Endothelial cell of umbilical vein (primary cell): ENCODE measurements around the gene ATP8A2. TPM values are rescaled to one million over a fixed set of nuclear protein-coding genes. Genes with fewer than 3 reads are reported as not detected.
"Not testable (repeated sequence)": the region's sequence is repeated elsewhere in the genome, so short reads cannot be mapped to it uniquely, and the experiment has no call there.

Source experiments
- BruUV-seq: library from RNA; stranded (reverse); fragments of 400-500 nt; replicated peaks from 2 replicates; lab custom pipeline; 2021; lab: Mats Ljungman, UMichigan
- CTCF ChIA-PET: fragments of 300-600, 350-600 bp; sonication (Branson Sonifier 250); formaldehyde crosslinking; loops from one replicate; lab custom pipeline; 2021; ENCODE audit warnings: antibody characterized with exemption, inconsistent platforms; lab: Charles Lee
- POLR2A ChIA-PET: fragments of 300-600, 350-600 bp; sonication (Branson Sonifier 250); formaldehyde crosslinking; loops from one replicate; lab custom pipeline; 2021; ENCODE audit warnings: antibody characterized with exemption, inconsistent platforms; lab: Charles Lee
- DNase-seq: peaks from one replicate; pipeline ENCODE4 v3.0.0-alpha.2; 2011; ENCODE audit warnings: low read depth, low spot score
- FAIRE-seq: peaks from 2 replicates; lab custom pipeline; 2011; peaks lifted over from hg19 to GRCh38; lab: Jason Lieb, UNC
- H2AFZ ChIP-seq: 2 replicates; pipeline ENCODE4 v1.6.0; 2012; ENCODE audit warnings: low read depth, low read length, control low read depth, inconsistent platforms
- H3K27ac ChIP-seq: 2 replicates; pipeline ENCODE4 v1.5.1; 2011; ENCODE audit warnings: low read depth, mild to moderate bottlenecking, control low read depth, low read length, moderate library complexity; ENCODE audit not compliant: insufficient read depth
- H3K27me3 ChIP-seq, 2 experiments: 2 replicates each; pipeline versions ENCODE4 v1.6.0 to v1.6.1; 2011; ENCODE audit warnings: low read length in 2 of 2, mixed read lengths in 1 of 2; ENCODE audit not compliant: control insufficient read depth in 2 of 2, insufficient read depth in 2 of 2
- H3K36me3 ChIP-seq, 2 experiments: 2 replicates in 1 of 2; 3 replicates in 1 of 2; pipeline ENCODE4 v1.5.1; 2011; ENCODE audit warnings: low read length in 2 of 2, mild to moderate bottlenecking in 1 of 2, moderate library complexity in 1 of 2; ENCODE audit not compliant: control insufficient read depth in 2 of 2, insufficient read depth in 2 of 2; ENCODE audit errors: extremely low read depth in 1 of 2
- H3K4me1 ChIP-seq: 3 replicates; pipeline ENCODE4 v1.5.1; 2011; ENCODE audit warnings: mild to moderate bottlenecking, low read length; ENCODE audit not compliant: control insufficient read depth, insufficient read depth; ENCODE audit errors: extremely low read depth
- H3K4me2 ChIP-seq: 2 replicates; pipeline ENCODE4 v1.6.1; 2011; ENCODE audit warnings: low read length, control low read depth, mixed read lengths; ENCODE audit not compliant: insufficient read depth
- H3K4me3 ChIP-seq, 3 experiments: fragments of 200-600 bp in 1 of 3; sonication (generic), shearing (Covaris generic) in 1 of 3; replicated peaks in 1 of 3; 2 replicates each; pipeline ENCODE4 v1.5.1; 2011 to 2016; ENCODE audit warnings: control low read depth in 3 of 3, low read length in 3 of 3, mild to moderate bottlenecking in 2 of 3, inconsistent platforms in 1 of 3, low read depth in 1 of 3, moderate library complexity in 1 of 3; ENCODE audit not compliant: insufficient read depth in 1 of 3
- H3K79me2 ChIP-seq: 2 replicates; pipeline ENCODE4 v1.6.0; 2012; ENCODE audit warnings: low read length, inconsistent platforms; ENCODE audit not compliant: control insufficient read depth, insufficient read depth
- H3K9ac ChIP-seq: replicated peaks from 2 replicates; pipeline ENCODE3; 2011; ENCODE audit warnings: low read length, control low read depth; ENCODE audit not compliant: insufficient read depth; ENCODE audit errors: extremely low read depth
- H3K9me1 ChIP-seq: replicated peaks from 3 replicates; pipeline ENCODE4 v1.6.0; 2011; ENCODE audit warnings: mild to moderate bottlenecking, low read length; ENCODE audit not compliant: control insufficient read depth, insufficient read depth; ENCODE audit errors: extremely low read depth
- H3K9me3 ChIP-seq: replicated peaks from 2 replicates; pipeline ENCODE4 v1.5.1; 2012; ENCODE audit warnings: low read length, inconsistent platforms; ENCODE audit not compliant: control insufficient read depth, insufficient read depth
- H4K20me1 ChIP-seq: replicated peaks from 2 replicates; pipeline ENCODE3; 2011; ENCODE audit warnings: mild to moderate bottlenecking, low read length; ENCODE audit not compliant: control insufficient read depth, insufficient read depth; ENCODE audit errors: extremely low read depth
- CTCF ChIP-seq, 2 donors: IDR thresholded peaks; 1 replicate in 1 of 2; 2 replicates in 1 of 2; pipeline ENCODE4 v1.5.1; 2011; ENCODE audit warnings: low read length in 2 of 2, mild to moderate bottlenecking in 2 of 2, moderate library complexity in 2 of 2, control low read depth in 1 of 2, inconsistent platforms in 1 of 2, low read depth in 1 of 2; ENCODE audit not compliant: insufficient read depth in 1 of 2; ENCODE audit errors: extremely low read depth in 1 of 2
- FOS ChIP-seq: IDR thresholded peaks from 2 replicates; pipeline ENCODE4 v1.6.1; 2011; ENCODE audit warnings: mild to moderate bottlenecking, low read length, moderate library complexity, borderline replicate concordance; ENCODE audit not compliant: insufficient read depth
- GATA2 ChIP-seq: IDR thresholded peaks from 2 replicates; pipeline ENCODE4 v1.7.0; 2011; ENCODE audit warnings: low read depth, mild to moderate bottlenecking, moderate library complexity, mixed read lengths, low read length; ENCODE audit not compliant: insufficient read length, insufficient read depth
- JUN ChIP-seq: IDR thresholded peaks from 2 replicates; pipeline ENCODE4 v1.6.1; 2011; ENCODE audit warnings: borderline replicate concordance, low read depth; ENCODE audit not compliant: insufficient read length, insufficient read depth
- dilution Hi-C: fragments of 300-500 bp; cut with MboI; formaldehyde crosslinking; loops from one replicate; pipeline ENCODE4 v1.15.0; 2019; ENCODE audit warnings: low sequenced_read_pairs; ENCODE audit not compliant: extremely low pct_ligation_motif_present
- intact Hi-C: fragments of 100-400 bp; cut with micrococcal nuclease; formaldehyde crosslinking; loops from one replicate; pipeline ENCODE4 v1.10.0; 2022
- polyA plus RNA-seq, 4 experiments: library from polyadenylated mRNA; depleted of rRNA in 3 of 4; stranded (reverse) in 3 of 4; unstranded in 1 of 4; fragments of >200 nt; gene quantifications; 2 replicates each; pipeline versions ENCODE4 v1.2.1 to v1.2.3, GENCODE V29; 2011 to 2012; ENCODE audit warnings: missing spikeins in 1 of 4
- total RNA-seq: library from RNA; stranded (reverse); gene quantifications from 2 replicates; pipeline ENCODE4 v1.2.3, GENCODE V29; 2021

ATP8A2 gene
- total and polyA plus RNA-seq, 2 donors (not counting 3 experiments of a cell fraction or from before 2014, with no cell fraction given) = 0.11 to 0.49 TPM

- dilution Hi-C loops (no loop called here), intact Hi-C loops (loop anchor here (1.0 kb wide), 2 partner anchors 82 to 488 kb away; no protein-coding TSS in a partner anchor)
- Histone ChIP-seq H3K27ac (no peak overlapping the region), H2AFZ (peak overlapping the region; percentile 61), H3K4me2 (no peak overlapping the region), H3K9me1 (no peaks in the 10 kb centered on the region), H3K27me3 (peaks cover 0 to 2% of the 10 kb centered on the region in 2 experiments), H3K79me2 (no peaks in the 10 kb centered on the region), H3K9me3 (no peaks in the 10 kb centered on the region), H4K20me1 (no peaks in the 10 kb centered on the region), H3K36me3 (no peaks in the 10 kb centered on the region), H3K4me3 (no peak overlapping the region), H3K4me1 (peaks cover 5% of the 10 kb centered on the region), H3K9ac (no peak overlapping the region)
- CTCF ChIA-PET = interaction anchor here (0.7 to 1.4 kb wide), 20 partner anchors 10 to 493 kb away, joined by 3 to 27 read pairs (median 3); partner anchors contain the start of gene SHISA2
- no TSS peak for BruUV-seq
- FAIRE-seq (peak; percentile 73), DNase-seq (peak; percentile 14)
- TF ChIP-seq GATA2 = no peak
- peak; percentile 59 for TF ChIP-seq FOS
- POLR2A ChIA-PET = no interaction called here
Measured at GRCh38 chr13:26061947-26062346, 690.2 kb downstream of the ATP8A2 start.

GRCh38 chr13:26062853-26063444, 691.2 kb downstream of the ATP8A2 start:
- H3K36me3 ChIP-seq = no peaks in the 10 kb centered on the region
- no peaks in the 10 kb centered on the region for H3K9me1 ChIP-seq
- no peak overlapping the region for H2AFZ ChIP-seq
- H3K27me3 ChIP-seq = peaks cover 0 to 2% of the 10 kb centered on the region in 2 experiments
- H3K9ac ChIP-seq = no peak overlapping the region
- H3K4me2 ChIP-seq = no peak overlapping the region
- BruUV-seq = no TSS peak
- ChIA-PET CTCF (interaction anchor here (0.6 to 7.1 kb wide), 10 partner anchors 13 to 488 kb away, joined by 3 to 53 read pairs (median 8); no protein-coding TSS in a partner anchor), POLR2A (no interaction called here)
- no peaks in the 10 kb centered on the region for H4K20me1 ChIP-seq
- TF ChIP-seq CTCF (IDR thresholded peaks at IDR 0.05; ENCODE audit: extremely low read depth in 1 of 2, insufficient read depth in 1 of 2, low read depth in 1 of 2, low read length in 2 of 2) (peak; percentile 57 to 63), JUN (no peak)
- no peak overlapping the region for H3K27ac ChIP-seq
- no peaks in the 10 kb centered on the region for H3K9me3 ChIP-seq
- H3K4me3 ChIP-seq = no peak overlapping the region
- H3K79me2 ChIP-seq = no peaks in the 10 kb centered on the region
- DNase-seq = peak; percentile 64
- dilution Hi-C loops (no loop called here), intact Hi-C loops (loop anchor here (1.0 kb wide), 3 partner anchors 83 to 489 kb away; no protein-coding TSS in a partner anchor)
- FAIRE-seq = peak; percentile 80
- H3K4me1 ChIP-seq = peaks cover 5% of the 10 kb centered on the region

DNA sequence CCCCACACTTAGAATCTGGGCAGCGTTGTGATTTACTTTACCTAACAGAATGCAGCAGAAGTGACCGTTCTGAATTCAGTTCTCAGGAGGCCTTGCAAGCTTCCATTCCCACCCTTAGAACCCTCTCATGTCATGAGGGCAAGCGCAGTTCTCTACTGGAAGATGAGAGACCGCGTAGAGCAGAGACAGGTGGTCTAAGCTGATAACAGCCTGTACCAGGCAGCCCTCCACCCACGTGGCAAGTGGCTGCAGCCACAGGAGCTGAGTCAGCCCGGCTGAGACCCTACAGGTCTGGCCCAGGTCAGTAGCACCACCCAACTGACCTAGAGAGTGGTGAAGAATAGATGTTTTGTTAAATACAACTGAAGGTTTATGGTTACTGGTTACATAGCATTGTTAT, 694.7 kb downstream of the ATP8A2 start:
- H2AFZ ChIP-seq, H3K27ac ChIP-seq, H3K27me3 ChIP-seq, intact Hi-C loops, FAIRE-seq, H3K79me2 ChIP-seq, DNase-seq, dilution Hi-C loops, H3K4me1 ChIP-seq, H4K20me1 ChIP-seq, H3K9ac ChIP-seq, H3K4me3 ChIP-seq, H3K4me2 ChIP-seq, H3K9me3 ChIP-seq, H3K36me3 ChIP-seq, POLR2A ChIA-PET, BruUV-seq, H3K9me1 ChIP-seq: not testable (repeated sequence)
- CTCF ChIA-PET = interaction anchor here (4.8 to 7.1 kb wide), 2 partner anchors 238 to 492 kb away, joined by 26 to 53 read pairs; no protein-coding TSS in a partner anchor
